GM15510 (cell line): ENCODE measurements around the gene ABCG1.

ENCODE experiments used
- POLR2A ChIP-seq: IDR thresholded peaks from 3 replicates; pipeline ENCODE4 v1.6.1; 2011; ENCODE audit warnings: borderline replicate concordance; ENCODE audit not compliant: insufficient read length; ENCODE audit errors: extremely low read depth

Gene ABCG1

DNA sequence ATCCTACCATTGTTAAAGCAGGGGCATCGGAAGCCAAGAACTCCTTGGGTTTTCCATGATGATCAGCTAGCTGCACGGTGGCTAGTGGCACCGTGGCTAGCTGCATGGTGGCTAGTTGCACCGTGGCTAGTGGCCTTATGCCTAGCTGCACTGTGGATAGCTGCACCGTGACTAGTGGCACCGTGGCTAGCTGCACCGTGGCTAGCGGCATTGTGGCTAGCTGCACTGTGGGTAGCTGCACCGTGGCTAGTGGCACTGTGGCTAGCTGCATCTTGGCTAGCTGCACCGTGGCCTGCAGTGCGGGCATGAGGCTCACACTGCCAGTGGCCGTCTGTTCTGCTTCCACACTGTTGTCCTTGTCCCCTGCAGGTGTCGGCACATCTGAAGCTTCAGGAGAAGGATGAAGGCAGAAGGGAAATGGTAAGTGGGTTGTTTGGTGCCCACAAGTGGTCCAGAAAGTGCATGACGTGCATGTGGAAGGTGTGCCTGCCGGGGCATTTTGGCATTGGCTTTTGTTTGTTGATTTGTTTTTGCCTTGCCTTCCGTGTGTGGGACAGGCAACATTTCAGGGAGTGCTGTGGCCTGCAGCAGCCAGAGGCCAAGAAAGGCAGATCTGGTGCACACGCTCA lies 57.7 kb downstream of the ABCG1 start:
- no peak for TF ChIP-seq POLR2A

DNA sequence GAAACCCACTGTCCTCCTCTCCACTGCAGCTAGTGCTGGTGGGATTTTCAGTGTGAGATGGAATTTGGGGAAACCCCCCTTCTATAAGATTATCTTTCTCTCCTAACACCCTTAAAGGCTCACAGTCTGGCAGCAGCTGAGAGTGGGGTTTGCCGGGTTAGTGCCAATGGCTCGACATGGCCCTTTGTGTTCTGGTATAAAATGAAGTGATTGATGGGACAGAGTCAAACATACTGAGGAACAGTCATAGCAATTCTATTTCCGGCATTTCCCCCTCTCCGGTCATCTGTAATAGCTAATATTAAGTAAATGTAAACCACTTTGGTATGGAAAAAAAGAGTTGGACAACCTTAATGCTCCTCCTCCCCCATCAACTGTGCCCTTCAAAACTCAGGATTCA lies 58.7 kb downstream of the ABCG1 start:
- TF ChIP-seq POLR2A = no peak

- TF ChIP-seq POLR2A = no peak
Measured at GRCh38 chr21:42278451-42279149, 59.7 kb downstream of the ABCG1 start.

- no peak for TF ChIP-seq POLR2A
Measured at GRCh38 chr21:42279341-42279871, 60.5 kb downstream of the ABCG1 start.

- no peak for TF ChIP-seq POLR2A
Measured at GRCh38 chr21:42279888-42280287, 60.9 kb downstream of the ABCG1 start.

DNA sequence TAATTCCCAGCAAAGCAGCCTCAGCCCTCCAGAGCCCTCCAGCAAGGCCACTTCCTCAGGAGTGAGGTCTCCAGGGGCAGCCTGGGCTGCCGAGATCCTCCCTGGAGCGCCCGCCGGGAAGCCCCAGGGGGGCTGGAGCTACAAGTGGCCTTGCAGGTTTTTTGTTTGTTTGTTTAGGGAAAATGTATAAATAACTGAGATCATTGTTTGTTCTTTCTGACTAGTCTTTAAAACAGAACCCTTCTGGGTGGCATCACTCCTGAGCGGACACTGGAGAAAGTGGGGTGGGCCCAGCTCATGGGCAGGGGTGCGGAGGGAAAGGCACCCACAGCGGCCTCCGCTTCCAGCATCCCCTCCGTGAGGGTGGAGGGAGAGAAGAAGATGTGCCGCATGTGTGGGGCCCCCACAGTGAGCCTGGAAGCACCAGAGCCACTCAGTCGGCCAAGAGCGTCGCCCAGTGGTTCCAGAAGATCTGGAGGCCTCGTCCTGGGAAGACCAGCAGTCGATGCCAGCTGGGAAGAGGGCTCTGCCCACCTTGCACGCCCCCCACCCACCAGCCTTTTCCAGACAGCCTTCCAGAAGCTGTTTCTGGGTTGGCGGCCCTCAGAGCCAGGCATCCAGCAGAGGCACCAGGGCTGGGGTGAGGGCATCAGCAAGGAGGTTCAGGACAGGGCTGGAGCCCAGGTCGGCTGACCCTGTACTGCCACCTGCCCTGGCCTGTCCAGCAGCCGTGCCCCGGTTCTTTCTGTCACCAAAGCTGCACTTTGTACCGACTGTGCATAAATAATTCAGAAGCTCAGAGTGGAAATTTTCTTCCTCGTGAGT lies 61.6 kb downstream of the ABCG1 start:
- no peak for TF ChIP-seq POLR2A

- no peak for TF ChIP-seq POLR2A
Measured at GRCh38 chr21:42281181-42281680, 62.3 kb downstream of the ABCG1 start.

- TF ChIP-seq POLR2A = no peak
Measured at GRCh38 chr21:42282021-42282420, 63.1 kb downstream of the ABCG1 start.

GRCh38 chr21:42282715-42283114 lies 63.8 kb downstream of the ABCG1 start:
- no peak for TF ChIP-seq POLR2A

- TF ChIP-seq POLR2A = no peak
Measured at GRCh38 chr21:42285569-42286245, 66.8 kb downstream of the ABCG1 start.

GRCh38 chr21:42286416-42286815 lies 67.5 kb downstream of the ABCG1 start:
- TF ChIP-seq POLR2A = no peak

DNA sequence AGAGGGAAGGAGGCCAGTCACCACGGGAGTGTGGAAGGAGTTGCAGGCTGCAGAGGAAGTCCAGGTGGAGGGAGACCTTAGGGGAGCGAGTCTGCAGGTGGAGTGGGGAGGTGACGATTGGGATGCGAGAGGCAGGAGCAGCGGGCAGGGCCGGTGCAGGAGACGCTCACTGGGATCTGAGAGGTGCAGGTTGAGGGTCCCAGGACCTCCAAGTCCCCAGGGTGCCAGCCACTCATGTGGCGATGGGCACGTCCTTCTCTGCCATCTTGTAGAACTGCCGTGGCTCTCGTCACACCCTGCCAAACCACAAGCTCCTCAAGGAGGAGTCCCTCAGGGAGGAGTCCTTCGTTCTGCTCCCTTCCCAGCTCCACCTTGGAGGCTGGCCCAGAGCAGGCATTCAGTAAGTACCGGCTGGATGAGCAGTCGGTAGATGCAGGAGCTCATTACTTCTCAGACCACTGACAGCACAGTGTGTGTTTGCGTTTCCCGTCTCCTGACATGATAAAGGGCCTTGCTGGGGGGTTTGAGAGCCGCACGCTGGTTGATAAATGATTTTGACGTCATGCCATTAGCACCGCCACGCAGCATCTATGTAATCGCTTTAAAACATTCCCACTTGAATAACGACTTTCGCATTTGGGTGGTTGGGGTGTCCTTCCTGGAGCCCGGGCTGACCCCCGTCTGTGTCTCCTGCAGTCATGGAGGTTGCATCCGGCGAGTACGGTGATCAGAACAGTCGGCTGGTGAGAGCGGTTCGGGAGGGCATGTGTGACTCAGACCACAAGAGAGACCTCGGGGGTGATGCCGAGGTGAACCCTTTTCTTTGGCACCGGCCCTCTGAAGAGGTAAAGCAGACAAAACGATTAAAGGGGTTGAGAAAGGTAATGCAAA lies 68.5 kb downstream of the ABCG1 start:
- TF ChIP-seq POLR2A = no peak

DNA sequence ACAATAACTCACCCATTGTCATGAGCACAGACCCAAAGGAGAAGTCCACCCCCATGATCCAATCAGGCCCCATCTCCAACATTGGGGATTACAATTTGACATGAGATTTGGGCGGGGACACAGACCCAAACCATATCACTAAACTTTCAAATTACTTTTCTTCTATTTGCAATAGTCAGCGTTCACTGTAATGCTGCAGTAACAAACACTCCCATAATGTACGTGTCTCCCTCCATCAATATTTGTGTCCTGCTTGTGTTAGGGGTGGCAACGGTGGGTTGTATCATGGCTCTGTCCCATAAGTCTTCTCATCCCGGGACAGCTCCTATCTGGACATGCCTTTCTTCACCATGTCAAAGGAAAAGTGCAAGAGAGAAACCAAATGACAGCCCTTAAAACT lies 70.0 kb downstream of the ABCG1 start:
- no peak for TF ChIP-seq POLR2A

DNA sequence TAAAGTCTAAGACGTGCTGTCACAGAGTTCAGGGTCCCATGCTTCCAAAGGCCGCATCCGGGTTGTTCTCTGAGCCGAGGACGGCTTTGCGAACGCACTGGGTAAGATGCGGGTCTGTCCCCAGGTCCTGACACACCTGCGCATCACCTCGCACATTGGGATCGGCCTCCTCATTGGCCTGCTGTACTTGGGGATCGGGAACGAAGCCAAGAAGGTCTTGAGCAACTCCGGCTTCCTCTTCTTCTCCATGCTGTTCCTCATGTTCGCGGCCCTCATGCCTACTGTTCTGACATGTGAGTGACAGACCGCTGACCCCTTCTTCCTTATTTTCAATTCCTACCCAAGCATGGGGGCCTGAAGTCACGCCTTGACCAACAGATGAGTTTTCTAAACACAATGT lies 71.0 kb downstream of the ABCG1 start:
- TF ChIP-seq POLR2A = no peak

DNA sequence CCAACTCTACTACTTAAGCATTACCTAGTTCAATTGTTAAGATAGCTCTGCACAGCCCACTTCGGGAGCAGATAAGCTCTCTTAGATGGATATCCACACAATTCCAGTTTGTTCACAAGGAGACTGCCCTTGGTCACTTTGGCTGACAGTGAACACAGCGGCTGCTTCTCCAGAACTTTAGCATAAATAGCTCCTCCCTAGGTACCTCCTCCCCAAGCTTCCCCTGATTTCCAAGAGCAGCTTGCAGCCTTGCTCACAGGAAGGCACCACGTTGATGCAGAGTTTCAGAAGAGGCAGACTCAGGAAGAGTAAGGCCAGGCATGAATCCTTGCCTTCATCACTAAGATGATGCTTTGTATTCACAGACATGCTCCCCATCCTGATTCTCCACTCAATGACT lies 71.6 kb downstream of the ABCG1 start:
- TF ChIP-seq POLR2A = no peak
